K562 (cell line): ENCODE results near the gene LPAR2. TPM values are rescaled to one million over a fixed set of nuclear protein-coding genes. Genes with fewer than 3 reads are reported as not detected.

ENCODE experiments used
- ATAC-seq: fragments of 200-7000 bp; cut with Tn5 transposase; 3 replicates; pipeline ENCODE4 v1.9.1; 2020; ENCODE audit warnings: moderate library complexity
- BruUV-seq: library from RNA; stranded (reverse); fragments of 400-500 nt; replicated peaks from 2 replicates; lab custom pipeline; 2021; lab: Mats Ljungman, UMichigan
- CTCF ChIA-PET: fragments of 300-600 bp; formaldehyde crosslinking; extraction: SDS; loops from one replicate; lab custom pipeline; 2021; ENCODE audit warnings: low intra/inter-chr PET ratio; lab: Yijun Ruan, JAX
- POLR2A ChIA-PET: fragments of 300-600, 350-650 bp; sonication (Branson Sonifier 250); formaldehyde crosslinking; extraction: SDS; loops from one replicate; lab custom pipeline; 2021; ENCODE audit warnings: antibody characterized with exemption, inconsistent platforms; lab: Yijun Ruan, JAX
- DNase-seq, 4 experiments: peaks; one replicate each; pipeline versions ENCODE4 v3.0.0 to v3.0.0-alpha.2; 2011 to 2018; ENCODE audit warnings: low spot score in 3 of 4, mixed read lengths in 3 of 4; ENCODE audit errors: extremely low read depth in 1 of 4
- FAIRE-seq: peaks from 2 replicates; lab custom pipeline; 2011; peaks lifted over from hg19 to GRCh38; lab: Jason Lieb, UNC
- H2AFZ ChIP-seq: 2 replicates; pipeline ENCODE4 v1.6.0; 2011; ENCODE audit warnings: low read depth, low read length, control low read depth, inconsistent platforms
- H3K27ac ChIP-seq: fragments of 200-600 bp; 3 replicates; pipeline ENCODE4 v1.8.0; 2011; ENCODE audit warnings: low read depth, mild to moderate bottlenecking, control low read depth, inconsistent platforms, low read length, moderate library complexity, mixed read lengths; ENCODE audit errors: extremely low read depth
- H3K27me3 ChIP-seq, 2 experiments: fragments of 300-600 bp in 1 of 2; 2 replicates in 1 of 2; 3 replicates in 1 of 2; pipeline versions ENCODE4 v1.6.0 to v1.8.0; 2011; ENCODE audit warnings: inconsistent platforms in 2 of 2, low read length in 2 of 2, mild to moderate bottlenecking in 1 of 2, mixed read lengths in 1 of 2, moderate library complexity in 1 of 2; ENCODE audit not compliant: control insufficient read depth in 2 of 2, insufficient read depth in 2 of 2
- H3K36me3 ChIP-seq: fragments of 300-600 bp; 3 replicates; pipeline ENCODE4 v1.8.0; 2011; ENCODE audit warnings: mild to moderate bottlenecking, low read length, inconsistent platforms; ENCODE audit not compliant: control insufficient read depth, insufficient read depth
- H3K4me1 ChIP-seq, 2 experiments: fragments of 200-600 bp in 1 of 2; replicated peaks in 1 of 2; 2 replicates in 1 of 2; 3 replicates in 1 of 2; pipeline versions ENCODE4 v1.5.1 to v1.8.0; 2011; ENCODE audit warnings: inconsistent platforms in 2 of 2, low read length in 2 of 2, mild to moderate bottlenecking in 1 of 2, mixed read lengths in 1 of 2, moderate library complexity in 1 of 2; ENCODE audit not compliant: control insufficient read depth in 2 of 2, insufficient read depth in 2 of 2
- H3K4me2 ChIP-seq: 2 replicates; pipeline ENCODE4 v1.6.1; 2011; ENCODE audit warnings: low read length, control low read depth, inconsistent platforms, mixed read lengths; ENCODE audit not compliant: insufficient read depth
- H3K4me3 ChIP-seq: fragments of 200-600 bp; sonication (generic), shearing (Covaris generic); 2 replicates; pipeline ENCODE4 v1.5.1; 2016; ENCODE audit warnings: control low read depth, inconsistent platforms
- H3K79me2 ChIP-seq: fragments of 200-600 bp; 3 replicates; pipeline ENCODE4 v1.8.0; 2011; ENCODE audit warnings: low read length, inconsistent platforms; ENCODE audit not compliant: control insufficient read depth, insufficient read depth
- H3K9ac ChIP-seq, 2 experiments: 2 replicates each; pipeline versions ENCODE4 v1.6.0 to v1.6.1; 2011; ENCODE audit warnings: low read depth in 2 of 2, low read length in 2 of 2, control low read depth in 1 of 2, inconsistent platforms in 1 of 2, mild to moderate bottlenecking in 1 of 2, mixed read lengths in 1 of 2; ENCODE audit not compliant: insufficient read depth in 1 of 2
- H3K9me1 ChIP-seq: one replicate; pipeline ENCODE4 v1.6.0; 2011; ENCODE audit warnings: inconsistent platforms, mild to moderate bottlenecking, low read length, moderate library complexity; ENCODE audit not compliant: control insufficient read depth, insufficient read depth
- H3K9me3 ChIP-seq: replicated peaks from 2 replicates; pipeline ENCODE4 v1.5.1; 2011; ENCODE audit warnings: low read depth, low read length, inconsistent platforms; ENCODE audit not compliant: control insufficient read depth, insufficient read depth
- H4K20me1 ChIP-seq: replicated peaks from 2 replicates; pipeline ENCODE4 v1.6.1; 2011; ENCODE audit warnings: low read length, inconsistent platforms, mixed read lengths; ENCODE audit not compliant: control insufficient read depth, insufficient read depth
- EWSR1 ChIP-seq: fragments of 450-650 bp; IDR thresholded peaks from 2 replicates; pipeline ENCODE4 v1.6.1; 2018; ENCODE audit warnings: borderline replicate concordance, mild to moderate bottlenecking, low read depth, moderate library complexity; ENCODE audit not compliant: partially characterized antibody
- HSF4 ChIP-seq: fragments of 250-450 bp; sonication (Bioruptor Pico); IDR thresholded peaks from 2 replicates; pipeline ENCODE4 v2.1.2; 2022; ENCODE audit warnings: mild to moderate bottlenecking, moderate library complexity, borderline replicate concordance
- MYC ChIP-seq, 2 experiments: fragments of 250-450 bp in 1 of 2; sonication (Bioruptor Pico) in 1 of 2; IDR thresholded peaks; 2 replicates each; pipeline versions ENCODE4 v1.5.1 to v1.6.1; 2012 to 2021; ENCODE audit warnings: low read depth in 2 of 2, borderline replicate concordance in 1 of 2, improper control_type of control experiment in 1 of 2, low read length in 1 of 2, mild to moderate bottlenecking in 1 of 2, moderate library complexity in 1 of 2
- RBM25 ChIP-seq: fragments of 200-400 bp; formaldehyde crosslinking; IDR thresholded peaks from 2 replicates; pipeline ENCODE4 v1.6.1; 2018; ENCODE audit warnings: low read length, low read depth, moderate library complexity; ENCODE audit not compliant: severe bottlenecking
- WGBS: fragments of 100-300 bp; shearing (Covaris generic); methylation state at CpG from one replicate; pipeline ENCODE4 v1.1.6; 2016; ENCODE audit warnings: low coverage, mixed read lengths; ENCODE audit not compliant: insufficient coverage; ENCODE audit errors: missing lambda C conversion rate; 5-methylcytosine and 5-hydroxymethylcytosine counted together
- in situ Hi-C: fragments of 300-500 bp; cut with MboI; formaldehyde crosslinking; loops from 4 replicates; pipeline ENCODE4 v1.15.0; 2018; ENCODE audit warnings: inconsistent platforms, mixed read lengths
- intact Hi-C: fragments of 100-400 bp; cut with micrococcal nuclease; formaldehyde crosslinking; loops from 2 replicates; pipeline ENCODE4 v1.14.2; 2022
- polyA plus RNA-seq, 8 experiments: library from polyadenylated mRNA; depleted of rRNA in 4 of 8; stranded (reverse) in 5 of 8; unstranded in 3 of 8; fragments of >200 nt; fragmentation: Nextera tagmentation in 2 of 8; fragmentation: Illumina TruSeq in 1 of 8; extraction: Ambion mirVana in 2 of 8; extraction: Trizol in 1 of 8; gene quantifications; 2 replicates each; pipeline versions ENCODE4 v1.2.1 to v1.2.3, GENCODE V29; 2011 to 2014; ENCODE audit warnings: inconsistent platforms in 1 of 8, missing spikeins in 1 of 8
- total RNA-seq, 7 experiments: library from RNA; depleted of rRNA in 6 of 7; stranded (reverse); fragments of >200 nt in 6 of 7; fragmentation: Illumina TruSeq in 2 of 7; extraction: Trizol in 2 of 7; gene quantifications; 2 replicates each; pipeline versions ENCODE4 v1.2.1 to v1.2.3, GENCODE V29; 2011 to 2021; ENCODE audit warnings: low replicate concordance in 1 of 7

LPAR2 gene
- total and polyA plus RNA-seq, 9 of the 15 experiments (the other 6 are each of a cell fraction or from before 2014, with no cell fraction given), result 0.63 to 13.8 (median 4.4) TPM

GRCh38 chr19:19655051-19655594 is 27.1 kb upstream of the LPAR2 start:
- BruUV-seq, result no TSS peak
- WGBS, result 92% methylated on average over 20 of the region's 22 CpGs
- no peak overlapping the region for H3K4me2 ChIP-seq
- H3K36me3 ChIP-seq, result peaks cover 98% of the 10 kb centered on the region
- 0 out of 2 replicates have a peak, but pooled peaks cover 3% of the 10 kb centered on the region for H4K20me1 ChIP-seq
- no peaks in the 10 kb centered on the region for H3K9me3 ChIP-seq
- in situ Hi-C loops (no loop called here), intact Hi-C loops (no loop called here)
- H3K27ac ChIP-seq, result no peak overlapping the region
- ChIA-PET CTCF (no interaction called here), POLR2A (interaction anchor here (0.8 kb wide), 1 partner anchor 9 kb away, joined by 4 read pairs; no protein-coding TSS in a partner anchor)
- no peak overlapping the region for H3K4me3 ChIP-seq
- H3K27me3 ChIP-seq, result no peaks in the 10 kb centered on the region
- no peak for FAIRE-seq
- TF ChIP-seq HSF4 (CRISPR knock-in tag), result no peak
- no peak for TF ChIP-seq MYC (IDR thresholded peaks at IDR 0.05; ENCODE audit: low read depth, low read length)
- TF ChIP-seq MYC (CRISPR knock-in tag; IDR thresholded peaks at IDR 0.05; ENCODE audit: borderline replicate concordance, low read depth), result no peak
- no peak for TF ChIP-seq RBM25
- no peak for TF ChIP-seq EWSR1
- no peak overlapping the region for H2AFZ ChIP-seq
- peak in 1 of 4 experiments; percentile 4 for DNase-seq
- H3K9me1 ChIP-seq, result no peaks in the 10 kb centered on the region
- H3K79me2 ChIP-seq, result 0 out of 3 replicates have a peak, but pooled peaks cover 6% of the 10 kb centered on the region
- peaks cover 0 to 7% of the 10 kb centered on the region in 2 experiments; a peak in 2 of 5 replicates for H3K4me1 ChIP-seq
- ATAC-seq, result no peak
- 0 out of 4 replicates have a peak overlapping the region, but pooled peaks of 1 of the 2 experiments have one; percentile 7 for H3K9ac ChIP-seq
